LHCN-M2 (cell line): ENCODE data around the gene FAM118A. TPM values are rescaled to one million over a fixed set of nuclear protein-coding genes. Genes with fewer than 3 reads are reported as not detected.
"Not testable (repeated sequence)": the region's sequence is repeated elsewhere in the genome, so short reads cannot be mapped to it uniquely, and the experiment has no call there.

Source experiments
- DNase-seq: peaks from one replicate; pipeline ENCODE4 v3.0.0-alpha.2; 2012; ENCODE audit warnings: low read depth
- polyA plus RNA-seq: library from polyadenylated mRNA; unstranded; fragments of >200 nt; gene quantifications from one replicate; pipeline ENCODE4 v1.2.1, GENCODE V29; 2012; ENCODE audit warnings: missing spikeins
- total RNA-seq: library from RNA; depleted of rRNA; stranded (reverse); fragments of >200 nt; gene quantifications from 2 replicates; pipeline ENCODE4 v1.2.3, GENCODE V29; 2014; rRNA removed

Gene FAM118A
- 9.1 and 9.6 TPM in 2 replicates for total RNA-seq
- polyA plus RNA-seq = 6.3 TPM

DNA sequence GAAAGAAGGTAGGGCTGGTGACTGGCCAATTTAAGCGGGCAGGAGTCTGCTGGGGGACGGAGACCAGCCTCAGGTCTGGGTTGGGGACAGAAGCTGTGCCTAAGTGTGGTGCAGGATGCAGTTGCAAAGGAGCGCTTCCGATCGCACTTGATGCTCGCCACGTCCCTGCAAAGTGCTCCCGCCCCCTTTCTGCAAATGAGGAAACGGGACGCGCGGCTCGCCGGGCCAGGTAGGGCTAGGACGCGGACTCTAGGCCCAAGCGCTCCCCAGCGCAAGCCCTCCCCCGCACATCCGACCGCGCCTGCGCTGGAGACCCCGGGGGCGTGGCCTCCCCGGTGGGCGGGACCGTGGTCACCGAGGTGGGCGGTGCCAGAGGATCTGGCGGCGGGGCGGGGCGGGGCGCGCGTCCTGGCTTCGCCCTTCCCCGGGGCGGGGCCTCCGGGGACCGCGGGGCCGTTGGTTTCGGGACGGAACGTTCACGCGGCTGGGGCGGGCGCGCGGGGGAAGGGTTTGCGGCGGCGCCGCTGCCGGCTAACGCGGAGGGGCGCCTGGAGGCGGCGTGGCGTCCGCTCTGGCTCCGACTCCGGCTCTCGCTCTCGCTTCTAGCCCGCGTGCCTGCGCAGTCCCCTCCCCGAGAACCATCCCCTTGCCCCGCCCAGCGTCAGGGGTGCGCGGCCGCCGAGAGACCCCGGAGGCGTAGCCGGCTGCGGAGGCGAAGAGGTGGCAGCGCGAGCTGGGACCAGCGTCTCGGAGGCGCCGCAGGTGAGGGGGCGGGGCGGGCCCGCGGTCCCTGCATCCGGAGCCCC is at the start of gene FAM118A:
FAM118A (plus strand) TSS at position 513 of the 806 bp plus-strand sequence. CDS start 12,446 bp downstream, outside the sequence.
- DNase-seq = peak; percentile 82

DNA sequence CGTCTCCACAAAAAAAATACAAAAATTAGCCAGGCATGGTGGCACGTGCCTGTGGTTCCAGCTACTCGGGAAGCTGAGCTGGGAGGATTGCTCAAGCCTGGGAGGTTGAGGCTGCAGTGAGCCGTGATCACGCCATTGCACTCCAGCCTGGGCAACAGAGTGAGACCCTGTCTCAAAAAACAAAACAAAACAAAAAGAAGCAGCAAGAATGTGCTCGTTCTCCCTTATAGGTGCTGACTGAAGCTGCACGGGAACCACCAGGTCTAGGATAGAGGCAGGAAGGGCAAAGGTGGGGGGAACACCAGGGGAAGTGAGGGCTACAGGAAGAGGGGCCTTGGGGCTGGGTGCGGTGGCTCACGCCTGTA is 49.4 kb upstream of the FAM118A start:
- not testable (repeated sequence) for DNase-seq

DNA sequence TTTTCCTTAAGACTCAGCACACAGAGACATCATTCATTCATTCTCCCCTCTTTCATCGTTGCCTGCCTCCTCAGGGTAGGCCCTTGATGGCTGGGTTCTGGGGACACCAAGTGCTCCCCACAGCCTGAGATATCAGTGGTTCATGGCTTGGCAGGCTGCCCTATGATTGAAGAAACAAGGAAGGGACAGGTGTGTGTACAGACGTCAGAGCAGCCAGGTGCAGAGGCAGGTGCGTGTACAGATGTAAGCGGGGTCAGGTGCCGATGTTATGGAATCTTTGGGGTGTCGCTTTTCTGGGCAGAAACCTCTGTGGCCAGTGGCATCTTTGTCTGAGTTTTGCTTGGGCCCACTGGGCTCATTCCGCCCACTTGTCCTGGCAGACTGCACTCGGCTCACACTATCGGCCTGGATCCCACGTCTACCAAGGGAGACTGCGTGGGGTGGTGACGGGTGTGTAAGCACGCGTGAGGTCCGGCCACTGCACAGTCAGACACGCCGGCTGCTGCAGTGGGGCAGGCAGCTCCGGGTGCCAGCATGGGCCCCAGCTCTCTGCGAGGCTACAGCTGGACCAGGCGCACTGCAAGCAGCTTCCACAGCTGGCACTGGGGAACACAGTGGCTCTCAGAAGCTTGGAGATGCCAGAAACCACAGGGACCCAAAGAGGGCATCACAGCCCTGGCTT is 48.2 kb upstream of the FAM118A start:
- no peak for DNase-seq

DNA sequence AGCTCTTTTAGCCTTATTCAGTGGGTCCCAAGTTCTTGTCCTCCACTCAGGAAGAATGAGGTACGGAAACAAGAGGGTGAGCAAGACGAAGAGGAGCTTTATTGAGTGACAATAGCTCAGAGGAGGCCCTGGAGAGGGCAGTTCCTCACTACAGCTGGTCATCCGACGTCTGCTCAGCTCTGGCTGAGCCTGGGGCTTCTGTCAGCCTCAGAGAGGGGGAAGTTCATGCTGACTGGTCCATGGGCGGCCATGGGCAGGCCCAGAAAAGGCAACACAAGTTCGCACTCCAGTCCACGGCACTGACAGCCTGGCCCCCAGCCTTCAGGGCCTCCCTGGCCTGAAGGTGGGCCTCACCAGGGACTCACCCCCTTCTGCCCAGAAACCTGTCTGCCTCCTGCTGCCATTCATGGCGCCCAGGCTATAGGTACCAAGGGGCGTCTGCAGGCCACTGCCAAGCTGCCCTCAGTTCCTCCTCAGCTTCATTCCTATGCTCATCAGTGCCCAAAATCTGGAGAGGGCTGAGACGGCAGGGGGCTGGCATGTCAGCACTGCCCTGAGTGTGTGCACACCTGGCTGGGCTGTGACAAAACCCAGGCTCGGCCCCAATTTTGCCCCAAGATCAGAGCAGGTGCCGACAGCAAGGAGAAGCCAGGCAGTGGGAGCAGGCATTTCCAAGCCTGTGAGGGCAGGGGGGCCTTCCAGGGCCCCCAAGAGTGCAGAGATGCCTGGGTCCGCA is 47.4 kb upstream of the FAM118A start:
- DNase-seq = no peak

DNA sequence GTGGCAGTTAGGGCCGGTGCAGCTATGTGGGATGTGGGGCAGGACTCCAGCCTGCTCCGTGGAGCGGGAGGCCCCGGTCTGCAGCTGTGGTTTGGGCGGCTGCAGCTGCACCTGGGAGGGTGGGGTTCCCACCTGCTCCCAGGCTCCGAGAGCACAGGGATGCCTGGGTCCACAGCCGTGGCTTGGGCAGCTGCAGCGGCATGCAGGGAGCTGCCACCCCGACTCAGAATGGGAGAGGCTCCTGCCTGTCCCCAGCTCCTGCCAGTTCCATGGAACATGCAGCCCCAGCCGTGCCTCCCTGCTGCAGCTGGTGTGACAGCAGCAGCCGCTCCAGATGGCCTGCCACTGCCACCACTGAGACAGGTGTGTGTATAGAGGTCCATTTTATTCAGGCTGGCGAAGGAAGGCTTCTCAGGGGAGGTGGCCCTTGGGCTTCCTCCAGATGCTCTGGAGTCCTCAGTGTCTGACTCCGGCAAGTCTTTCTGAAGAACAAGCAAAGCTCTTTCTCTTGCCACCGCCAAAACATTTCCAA is 46.7 kb upstream of the FAM118A start:
- no peak for DNase-seq

DNA sequence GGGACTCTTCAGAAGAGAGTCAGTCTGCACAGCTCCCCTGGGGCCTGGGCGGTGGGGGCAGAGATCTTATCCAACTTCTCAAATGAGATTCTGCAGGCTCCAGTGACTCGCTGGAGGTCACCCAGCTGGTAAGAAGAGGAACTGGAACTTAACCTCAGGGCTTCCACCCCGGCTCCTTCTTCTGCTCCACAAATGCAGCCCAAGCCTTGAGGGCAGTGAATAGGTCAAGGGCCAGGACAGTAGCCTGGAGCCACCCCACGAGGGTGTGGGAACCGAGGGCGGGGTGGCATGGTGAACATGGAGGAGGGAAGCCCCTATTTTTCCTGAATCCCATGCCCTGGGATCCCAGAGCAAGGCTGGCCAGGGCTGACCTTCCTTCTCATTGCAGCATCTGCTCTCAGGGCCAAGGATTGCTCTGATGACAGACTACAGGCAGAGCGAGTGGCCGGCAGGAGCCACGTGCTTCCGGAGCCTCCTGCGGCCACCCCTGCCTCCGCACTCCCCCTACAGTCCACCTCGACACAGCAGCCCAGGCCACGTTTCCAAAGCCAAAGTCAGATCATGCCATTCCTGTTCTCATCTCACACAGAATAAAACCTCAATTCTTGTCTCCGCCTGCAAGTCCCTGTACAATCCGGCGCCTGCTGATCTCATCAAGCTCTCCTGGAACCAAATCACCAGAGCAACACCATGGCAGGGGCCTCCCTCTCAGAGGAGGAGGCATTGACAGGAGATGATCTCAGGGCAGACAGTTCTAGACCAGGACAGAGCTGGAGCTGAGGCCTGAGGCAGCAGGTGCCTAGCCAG is 46.1 kb upstream of the FAM118A start:
- DNase-seq = peak; percentile 68

DNA sequence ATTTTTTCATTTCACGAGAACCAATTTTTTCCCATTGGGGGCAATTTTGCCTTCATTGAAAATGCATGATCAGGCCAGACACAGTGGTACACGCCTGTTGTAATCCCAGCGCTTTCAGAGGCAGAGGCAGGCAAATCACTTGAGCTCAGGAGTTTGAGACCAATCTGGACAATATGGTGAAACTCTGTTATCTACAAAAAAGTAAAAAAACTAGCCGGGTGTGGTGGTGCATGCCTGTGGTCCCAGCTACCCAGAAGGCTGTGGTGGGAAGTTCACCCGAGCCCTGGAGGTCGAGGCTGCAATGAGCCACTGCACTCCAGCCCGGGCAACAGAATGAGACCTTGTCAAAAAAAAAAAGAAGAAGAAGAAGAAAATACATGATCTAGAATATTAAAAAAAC is 44.2 kb upstream of the FAM118A start:
- DNase-seq = no peak

DNA sequence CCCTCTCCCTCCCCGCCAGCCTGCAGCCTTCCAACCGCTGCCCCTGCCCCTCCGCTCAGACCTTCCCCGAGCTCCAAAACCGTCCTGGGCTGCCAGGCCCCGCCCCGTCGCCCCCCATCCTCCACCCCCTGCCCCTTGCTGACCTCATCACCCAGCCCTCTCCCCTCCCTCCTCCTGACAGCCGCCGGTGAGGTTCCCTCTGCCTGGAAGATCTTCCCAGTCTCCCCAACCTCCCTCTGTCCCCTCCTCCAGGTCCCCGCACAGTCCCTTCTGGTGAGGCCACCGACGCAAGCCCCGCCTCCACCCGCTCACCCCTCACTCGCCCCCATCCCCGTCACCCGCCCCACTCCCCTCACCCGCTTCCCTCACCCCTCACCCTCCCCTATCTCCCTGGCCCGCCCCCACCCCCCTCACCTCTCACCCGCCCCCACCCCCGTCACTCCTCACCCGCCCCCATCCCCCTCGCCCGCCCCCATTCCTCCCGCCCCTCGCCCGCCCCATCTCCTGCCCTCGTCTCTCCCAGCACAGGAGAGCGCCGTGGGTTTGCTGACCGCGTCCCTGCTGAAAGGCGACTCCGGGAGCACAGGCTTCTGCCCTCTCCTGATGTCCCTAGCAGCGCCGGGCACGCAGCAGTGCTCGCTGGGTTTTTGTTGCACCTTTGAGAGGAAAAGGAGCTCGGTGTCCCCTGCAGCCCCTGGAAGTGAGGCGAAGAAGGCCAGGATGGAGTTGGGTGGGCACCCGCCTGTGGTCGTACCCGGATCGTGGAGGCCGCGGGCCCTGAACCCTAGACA is 41.4 kb upstream of the FAM118A start:
- no peak for DNase-seq

DNA sequence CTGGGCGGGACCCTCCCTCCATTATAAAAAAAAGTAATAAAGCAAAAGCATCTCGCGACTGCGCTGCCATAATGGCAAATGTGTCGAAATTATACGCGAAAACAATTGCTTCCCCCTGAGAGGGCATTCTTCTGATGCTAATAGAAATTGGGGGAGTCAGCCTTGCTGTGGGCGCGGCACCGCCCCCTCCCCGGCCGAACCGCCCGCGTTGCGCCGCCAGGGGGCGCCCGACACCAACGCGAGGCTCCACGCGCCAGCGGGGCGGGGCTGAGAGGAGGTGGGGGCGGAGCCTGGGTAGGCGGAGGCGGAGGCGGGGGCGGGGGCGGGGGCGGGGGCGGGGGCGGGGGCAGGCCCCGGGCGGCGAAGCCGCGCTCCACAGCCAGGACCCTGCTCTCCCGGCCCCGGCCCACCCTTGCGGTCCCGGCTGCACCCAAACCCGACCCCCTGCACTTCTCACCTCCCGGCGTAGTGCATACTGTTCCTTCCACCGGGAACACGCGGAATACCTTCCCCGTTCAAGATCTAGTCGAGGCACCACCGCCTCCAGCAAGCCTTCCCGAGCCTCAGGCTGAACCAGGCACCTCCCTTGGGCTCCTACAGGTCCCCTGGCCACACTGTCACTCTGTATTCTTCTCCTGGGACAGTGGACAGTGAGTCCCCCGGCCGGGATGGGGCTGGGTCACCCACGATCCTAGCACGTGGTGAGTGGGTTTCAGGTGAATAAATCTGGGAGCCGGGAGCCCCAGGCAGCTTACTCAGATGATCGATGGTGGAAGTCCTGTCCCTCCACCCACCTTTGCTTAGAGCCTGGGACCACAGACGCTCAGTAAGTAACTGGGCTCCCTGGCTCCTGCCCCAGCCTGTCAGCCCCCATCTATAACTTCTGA is 40.5 kb upstream of the FAM118A start:
- DNase-seq = peak; percentile 56

DNA sequence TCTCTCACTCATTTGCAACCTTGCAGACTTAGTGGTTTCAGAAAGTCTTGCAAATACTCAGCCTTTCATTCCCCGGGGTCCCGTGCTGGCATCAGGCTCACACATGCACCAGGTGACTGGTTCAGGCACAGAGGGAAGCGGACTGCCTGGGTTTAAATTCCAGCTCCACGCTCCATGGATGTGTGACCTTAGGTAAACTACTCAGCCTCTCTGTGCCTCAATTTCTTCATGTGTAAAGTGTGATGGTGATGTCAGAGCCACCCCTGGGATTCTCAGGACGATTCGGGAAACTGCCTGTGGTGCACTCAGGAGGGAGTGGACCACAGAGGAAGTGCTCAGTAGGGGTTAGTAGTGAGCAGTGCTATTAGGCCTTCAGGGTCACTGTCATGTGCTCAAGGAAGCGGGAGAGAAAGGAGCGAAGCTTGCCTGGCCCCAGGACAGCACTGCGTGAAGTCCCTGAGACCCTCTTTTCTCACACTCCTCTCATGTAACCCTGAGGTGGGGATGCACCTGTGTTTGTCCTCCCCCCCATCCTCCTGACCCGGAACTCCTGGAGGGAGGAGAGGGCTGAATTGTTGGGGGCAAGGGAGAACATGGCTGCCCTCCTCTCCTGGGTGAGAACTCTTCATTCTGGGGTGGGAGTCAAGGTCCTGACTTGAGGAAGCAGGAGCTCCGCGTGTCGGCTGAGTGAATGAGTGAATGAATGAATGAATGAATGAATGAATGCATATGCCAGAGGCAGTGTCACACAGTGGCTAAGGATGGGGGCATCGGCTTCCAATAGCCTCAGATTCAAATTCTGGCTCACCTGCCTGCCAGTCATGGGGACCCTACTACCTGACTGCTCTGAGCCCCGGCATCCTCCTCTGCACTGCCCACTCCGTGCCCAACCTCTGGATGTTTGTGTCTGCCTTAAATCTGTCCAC is 39.4 kb upstream of the FAM118A start:
- DNase-seq = no peak

DNA sequence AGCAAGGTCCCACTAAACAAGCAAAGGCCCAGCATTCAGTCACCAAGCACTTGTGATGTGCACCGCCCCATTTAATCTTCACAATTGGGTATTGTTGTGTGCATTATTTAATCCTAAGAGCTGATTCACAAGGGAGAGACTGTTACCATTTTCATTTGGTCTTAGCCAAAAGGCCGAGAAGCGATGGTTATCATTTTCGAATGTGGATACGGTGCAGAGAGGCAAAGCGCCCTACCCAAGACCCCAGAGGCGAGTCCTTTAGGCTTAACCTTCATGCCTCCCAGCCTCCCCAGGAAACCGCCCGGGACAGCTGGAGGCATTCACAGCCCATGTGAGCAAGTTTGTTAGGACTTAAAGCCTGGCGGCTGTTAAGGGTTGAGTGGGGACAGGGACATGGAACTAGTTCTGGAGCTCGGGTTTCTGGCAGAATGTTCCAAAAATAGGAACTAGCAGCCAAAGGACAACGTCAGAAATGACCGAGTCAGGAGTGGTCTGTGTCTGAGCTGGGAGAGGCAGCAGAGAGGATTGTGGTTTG is 38.0 kb upstream of the FAM118A start:
- peak; percentile 24 for DNase-seq

DNA sequence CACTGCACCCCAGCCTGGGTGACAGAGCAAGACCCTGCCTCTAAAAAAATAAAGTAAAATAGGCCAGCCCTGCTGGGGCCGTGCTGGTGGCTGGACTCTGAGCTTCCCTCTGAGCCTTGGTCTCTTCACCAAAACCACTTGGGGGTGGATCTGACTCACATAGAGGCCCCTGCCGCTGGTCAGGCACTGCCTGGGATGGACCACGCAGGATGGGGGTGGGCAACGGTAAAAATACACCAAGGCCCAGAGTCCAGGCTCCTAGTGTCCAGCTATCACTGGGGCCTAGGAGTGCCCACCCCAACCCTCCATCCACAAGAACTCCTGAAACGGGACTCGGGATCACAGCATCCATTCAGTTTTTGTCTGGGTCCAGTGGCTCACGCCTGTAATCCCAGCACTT is 37.2 kb upstream of the FAM118A start:
- no peak for DNase-seq

DNA sequence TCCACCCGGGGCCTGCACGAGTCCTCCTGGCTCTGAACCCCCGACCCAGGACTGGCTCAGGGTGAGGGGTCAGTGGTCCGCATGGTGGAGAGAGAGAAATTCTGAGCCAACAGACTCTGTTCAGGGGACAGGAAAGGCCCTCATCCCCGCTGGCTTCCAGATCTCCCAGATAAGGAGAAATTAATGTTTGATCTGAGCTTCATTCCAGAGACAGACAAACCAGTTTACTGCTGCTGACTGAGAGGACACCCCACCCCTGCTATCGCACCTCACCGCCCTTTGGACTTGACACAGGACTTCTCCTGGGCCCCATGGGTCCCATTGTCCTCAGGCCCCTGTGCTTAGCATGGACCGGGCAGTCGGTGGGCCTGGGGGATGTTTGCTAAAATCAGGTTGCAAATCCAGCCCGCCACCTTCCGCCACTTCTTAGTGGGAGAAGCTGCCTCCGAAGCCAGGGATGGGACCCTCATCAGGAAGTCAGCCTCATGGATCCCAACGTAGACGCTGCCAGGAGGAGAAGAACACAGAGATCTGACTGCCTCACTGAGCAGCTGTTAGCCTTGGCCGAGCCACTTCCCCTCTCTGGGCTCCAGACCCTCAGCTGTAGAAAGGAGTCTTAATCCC is 36.2 kb upstream of the FAM118A start:
- DNase-seq = no peak

DNA sequence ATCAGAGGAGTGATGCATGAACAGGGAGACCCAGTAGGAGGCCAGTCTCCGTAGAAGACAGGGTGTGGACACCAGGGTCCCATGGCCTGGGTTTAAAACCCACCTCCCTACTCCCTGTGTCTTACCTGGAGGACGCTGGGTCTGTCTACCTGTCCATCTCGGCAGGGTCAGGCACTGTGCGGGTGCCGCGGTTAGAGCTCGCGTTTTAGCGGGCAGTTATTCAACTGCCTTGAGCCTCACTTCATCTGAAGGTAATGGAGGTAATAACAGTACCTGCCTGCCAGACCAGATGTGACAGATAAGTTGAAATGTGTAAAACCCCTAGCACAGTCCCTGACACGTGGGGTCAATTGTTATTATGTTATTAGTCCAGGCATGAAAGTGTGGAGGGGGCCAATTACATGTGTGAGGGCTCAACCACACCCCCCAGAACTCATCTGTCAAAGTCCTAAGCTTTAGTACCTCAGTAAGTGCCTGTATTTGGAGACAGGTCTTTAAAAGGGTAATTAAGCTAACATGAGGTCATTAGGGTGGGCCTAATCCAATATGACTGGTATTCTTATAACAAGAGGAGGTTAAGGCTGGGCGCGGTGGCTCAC is 33.1 kb upstream of the FAM118A start:
- DNase-seq = no peak

DNA sequence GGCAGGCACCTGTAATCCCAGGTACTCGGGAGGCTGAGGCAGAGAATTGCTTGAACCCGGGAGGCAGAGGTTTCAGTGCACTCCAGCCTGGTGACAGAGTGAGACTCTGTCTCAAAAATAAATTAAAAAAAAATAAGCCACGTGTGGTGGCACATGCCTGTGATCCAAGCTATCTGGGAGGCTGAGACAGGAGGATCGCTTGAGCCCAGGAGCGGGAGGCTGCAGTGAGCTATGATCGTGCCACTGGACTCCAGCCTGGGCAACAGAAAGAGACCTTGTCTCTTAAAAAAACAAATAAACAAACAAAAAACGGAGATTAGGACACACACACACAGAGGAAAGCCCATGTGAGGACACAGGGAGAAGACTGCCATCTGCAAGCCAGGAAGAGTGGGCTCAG is 32.0 kb upstream of the FAM118A start:
- not testable (repeated sequence) for DNase-seq

DNA sequence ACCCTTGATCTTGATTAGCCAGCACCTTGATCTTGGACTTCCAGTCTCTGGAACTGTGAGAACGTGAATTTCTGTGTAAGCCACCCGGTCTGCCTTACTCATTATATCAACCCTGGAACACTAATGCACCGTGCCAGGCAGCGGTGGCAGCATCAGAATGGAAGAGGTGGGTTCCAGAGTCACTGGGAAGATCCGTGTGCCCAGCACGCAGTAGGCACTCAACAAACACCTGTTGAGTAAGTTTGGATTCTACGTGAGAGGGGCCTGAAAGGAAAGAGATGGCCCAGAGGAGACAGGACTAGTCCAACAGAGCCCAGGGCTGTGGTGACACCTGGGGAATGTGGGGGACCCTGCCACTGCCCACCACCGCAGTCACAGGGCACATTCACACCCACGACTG is 31.6 kb upstream of the FAM118A start:
- DNase-seq = no peak

DNA sequence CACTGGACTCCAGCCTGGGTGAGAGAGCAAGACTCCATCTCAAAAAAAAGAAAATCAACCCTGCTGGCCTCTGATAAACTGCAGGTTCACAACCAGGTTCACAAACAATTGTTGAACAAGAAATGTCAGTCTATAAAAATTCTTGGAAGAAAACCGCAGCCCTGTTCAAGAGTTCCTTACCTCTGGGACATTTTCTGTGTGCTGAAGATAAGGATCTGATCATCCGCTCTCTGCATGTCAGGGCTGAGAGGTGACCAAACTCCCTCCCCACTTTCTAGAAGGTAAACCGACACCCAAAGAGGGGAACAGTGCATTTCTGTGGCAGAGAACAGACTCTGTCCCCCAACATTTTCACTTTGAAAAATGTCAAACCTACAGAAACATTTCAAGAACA is 29.1 kb upstream of the FAM118A start:
- DNase-seq = no peak
